ENCODE data around the gene IRAK1. TPM values are rescaled to one million over a fixed set of nuclear protein-coding genes. Genes with fewer than 3 reads are reported as not detected.
A peak's percentile ranks its signal among the peaks of the same experiment; 100 is the strongest.

The IRAK1 gene
- total RNA-seq, 2 donors from 2014 or later = 66.7 to 148 TPM

DNA sequence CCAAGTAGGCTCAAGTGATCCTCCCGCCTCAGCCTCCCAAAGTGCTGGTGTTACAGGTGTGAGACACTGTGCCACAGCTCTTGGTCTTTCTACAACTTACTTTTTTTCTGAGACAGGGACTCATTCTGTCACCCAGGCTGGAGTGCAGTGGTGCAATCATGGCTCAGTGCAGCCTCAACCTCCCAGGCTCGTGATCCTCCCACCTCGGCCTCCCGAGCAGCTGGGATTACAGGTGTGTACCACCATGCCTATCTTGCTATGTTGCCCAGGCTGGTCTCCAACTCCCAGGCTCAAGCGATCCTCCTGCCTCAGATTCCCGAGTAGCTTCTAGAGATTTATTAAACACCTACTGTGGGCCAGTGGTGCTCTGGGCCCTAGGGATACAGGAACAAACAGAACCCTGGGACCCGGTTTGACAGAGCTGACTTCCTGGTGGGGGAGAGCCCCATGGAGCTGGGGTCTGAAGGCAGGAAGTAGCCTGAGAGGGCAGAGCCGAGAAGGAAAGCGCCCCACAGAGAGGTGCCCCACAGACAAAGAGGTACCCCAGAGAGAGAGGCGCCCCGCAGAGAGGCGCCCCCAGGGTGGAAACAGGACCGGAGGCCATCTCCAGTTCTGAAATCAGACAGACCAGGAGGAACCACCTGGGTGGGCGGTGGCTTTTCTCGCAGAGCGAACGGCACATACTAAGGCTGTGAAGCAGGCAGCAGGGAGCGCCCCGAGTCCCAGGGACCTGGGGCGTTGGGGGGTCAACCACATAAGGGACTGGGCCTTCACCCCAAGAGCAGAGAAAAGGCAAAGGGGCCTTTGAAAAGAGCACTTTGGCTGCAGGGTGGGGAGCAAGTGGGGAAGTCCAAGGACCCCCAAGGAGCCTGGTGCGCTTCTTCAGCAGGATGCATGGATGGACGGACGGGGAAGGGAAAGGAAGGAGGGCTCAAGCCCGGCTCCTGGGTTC lies 5.0 kb downstream of the IRAK1 start:
- peaks cover 5% of the 10 kb centered on the region for H3K27me3 ChIP-seq
- no peaks in the 10 kb centered on the region for H3K4me1 ChIP-seq
- no peaks in the 10 kb centered on the region for H3K36me3 ChIP-seq
- no peaks in the 10 kb centered on the region for H3K9me3 ChIP-seq
- DNase-seq = no peak
- no peak overlapping the region for H3K9ac ChIP-seq (ENCODE audit: low read depth in 2 of 2, low read length in 2 of 2)
- no peak overlapping the region for H3K27ac ChIP-seq
- TF ChIP-seq, protein P1, sequence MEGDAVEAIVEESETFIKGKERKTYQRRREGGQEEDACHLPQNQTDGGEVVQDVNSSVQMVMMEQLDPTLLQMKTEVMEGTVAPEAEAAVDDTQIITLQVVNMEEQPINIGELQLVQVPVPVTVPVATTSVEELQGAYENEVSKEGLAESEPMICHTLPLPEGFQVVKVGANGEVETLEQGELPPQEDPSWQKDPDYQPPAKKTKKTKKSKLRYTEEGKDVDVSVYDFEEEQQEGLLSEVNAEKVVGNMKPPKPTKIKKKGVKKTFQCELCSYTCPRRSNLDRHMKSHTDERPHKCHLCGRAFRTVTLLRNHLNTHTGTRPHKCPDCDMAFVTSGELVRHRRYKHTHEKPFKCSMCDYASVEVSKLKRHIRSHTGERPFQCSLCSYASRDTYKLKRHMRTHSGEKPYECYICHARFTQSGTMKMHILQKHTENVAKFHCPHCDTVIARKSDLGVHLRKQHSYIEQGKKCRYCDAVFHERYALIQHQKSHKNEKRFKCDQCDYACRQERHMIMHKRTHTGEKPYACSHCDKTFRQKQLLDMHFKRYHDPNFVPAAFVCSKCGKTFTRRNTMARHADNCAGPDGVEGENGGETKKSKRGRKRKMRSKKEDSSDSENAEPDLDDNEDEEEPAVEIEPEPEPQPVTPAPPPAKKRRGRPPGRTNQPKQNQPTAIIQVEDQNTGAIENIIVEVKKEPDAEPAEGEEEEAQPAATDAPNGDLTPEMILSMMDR (IDR thresholded peaks at IDR 0.05) = no peak
- H3K4me3 ChIP-seq = no peak overlapping the region
- intact Hi-C loops (cut with DNase I) = no loop called here

DNA sequence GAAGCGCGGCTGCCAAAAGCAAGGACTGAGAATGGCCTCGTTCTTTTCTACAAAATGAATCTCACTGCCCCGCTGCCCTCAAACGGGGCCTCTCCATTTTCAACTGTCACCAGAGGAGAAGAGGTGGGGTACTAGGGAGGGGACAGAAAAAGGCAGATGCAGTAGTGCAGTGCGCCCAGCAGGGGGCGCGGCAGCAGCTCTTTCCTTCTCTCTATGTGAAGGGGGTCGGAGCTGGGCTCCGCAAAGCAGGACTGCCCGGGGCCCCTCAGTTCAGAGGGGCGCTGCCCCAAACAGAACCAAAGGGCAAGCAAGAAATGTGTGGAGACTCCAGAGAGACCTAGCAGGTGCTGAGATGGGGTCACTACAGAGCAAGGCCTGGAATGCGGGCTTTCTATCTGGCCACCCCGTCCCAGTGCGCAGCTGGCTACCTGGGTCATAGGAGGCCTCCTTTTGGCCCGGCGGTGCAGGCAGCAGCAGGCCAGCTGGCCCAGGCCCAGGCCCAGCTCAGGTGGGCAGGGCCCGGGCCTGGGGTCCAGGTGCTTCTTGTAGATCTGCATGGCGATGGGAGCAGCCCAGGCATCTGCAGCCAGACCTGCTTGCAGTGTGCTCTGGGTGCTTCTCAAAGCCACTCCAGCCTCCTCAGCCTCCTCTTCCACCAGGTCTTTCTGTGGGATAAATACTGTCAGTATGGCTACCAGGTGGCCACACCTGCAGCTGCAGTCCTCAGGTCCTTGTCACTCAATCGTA lies 5.9 kb downstream of the IRAK1 start:
- no peak overlapping the region for H3K9ac ChIP-seq (ENCODE audit: low read depth in 2 of 2, low read length in 2 of 2)
- H3K4me3 ChIP-seq = no peak overlapping the region
- intact Hi-C loops (cut with DNase I) = no loop called here
- H3K36me3 ChIP-seq = no peaks in the 10 kb centered on the region
- H3K27ac ChIP-seq = no peak overlapping the region
- peaks cover 5% of the 10 kb centered on the region for H3K27me3 ChIP-seq
- no peaks in the 10 kb centered on the region for H3K9me3 ChIP-seq
- H3K4me1 ChIP-seq = no peaks in the 10 kb centered on the region
- no peak for DNase-seq
- TF ChIP-seq, protein P1 (IDR thresholded peaks at IDR 0.05) = peak; percentile 94

DNA sequence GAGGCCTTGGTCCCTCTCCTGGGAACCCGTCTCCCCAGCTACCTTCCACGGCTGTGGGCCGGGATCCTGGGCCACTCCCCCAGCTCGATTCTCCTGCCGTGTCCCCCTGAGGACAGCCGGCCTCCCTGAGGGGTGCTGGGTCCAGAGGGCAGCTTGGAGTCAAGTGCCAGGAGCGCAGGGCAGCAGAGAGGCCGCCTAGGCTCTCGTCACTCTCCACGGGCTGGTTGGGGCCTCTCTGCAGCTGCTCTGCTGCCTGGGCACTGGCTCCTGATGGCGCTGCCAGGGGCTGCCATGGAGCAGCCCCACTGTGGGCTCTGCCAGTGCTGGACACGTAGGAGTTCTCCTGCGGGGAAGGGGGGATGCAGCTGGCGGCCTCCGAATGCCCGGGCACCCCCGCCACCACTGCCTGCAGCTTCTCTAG lies 6.7 kb downstream of the IRAK1 start:
- intact Hi-C loops (cut with DNase I) = no loop called here
- TF ChIP-seq, protein P1 (IDR thresholded peaks at IDR 0.05) = no peak
- no peaks in the 10 kb centered on the region for H3K9me3 ChIP-seq
- H3K36me3 ChIP-seq = no peaks in the 10 kb centered on the region
- peaks cover 5% of the 10 kb centered on the region for H3K27me3 ChIP-seq
- H3K27ac ChIP-seq = no peak overlapping the region
- H3K4me1 ChIP-seq = no peaks in the 10 kb centered on the region
- H3K4me3 ChIP-seq = no peak overlapping the region
- no peak for DNase-seq
- H3K9ac ChIP-seq (ENCODE audit: low read depth in 2 of 2, low read length in 2 of 2) = no peak overlapping the region

DNA sequence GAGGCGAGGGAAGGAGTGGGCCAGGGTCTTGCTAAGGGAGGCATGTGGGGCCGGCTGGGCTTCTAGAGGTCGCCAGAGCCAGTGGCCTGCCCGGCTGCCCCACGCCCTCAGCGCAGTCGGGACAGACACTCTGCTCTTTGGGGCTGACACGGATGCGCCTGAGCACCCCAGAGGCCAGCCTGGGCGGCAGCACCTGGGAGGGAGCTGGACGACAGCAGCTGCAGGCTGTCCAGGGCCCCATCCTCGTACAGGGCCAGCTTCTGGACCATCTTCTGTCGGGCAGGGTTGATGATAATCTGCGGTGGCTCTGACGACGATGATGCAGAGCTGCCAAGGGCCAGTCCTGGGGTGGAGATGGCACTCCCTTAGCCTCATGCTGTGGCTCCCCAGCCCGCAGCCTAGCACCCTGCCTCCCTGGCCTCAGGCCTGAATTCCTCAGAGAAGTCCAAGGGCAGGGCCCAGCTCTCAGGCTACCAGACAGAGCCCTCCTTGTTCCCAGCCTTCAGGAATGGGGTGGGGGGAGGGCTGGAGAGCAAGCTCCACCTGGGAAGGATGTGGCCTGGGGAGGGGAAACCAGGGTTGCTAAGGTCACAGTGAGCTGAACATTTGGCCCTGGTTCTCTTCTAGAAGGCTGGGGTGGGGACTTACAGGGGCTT lies 7.2 kb downstream of the IRAK1 start:
- H3K4me3 ChIP-seq = no peak overlapping the region
- no peaks in the 10 kb centered on the region for H3K4me1 ChIP-seq
- intact Hi-C loops (cut with DNase I) = no loop called here
- no peaks in the 10 kb centered on the region for H3K9me3 ChIP-seq
- H3K27ac ChIP-seq = no peak overlapping the region
- no peaks in the 10 kb centered on the region for H3K36me3 ChIP-seq
- H3K9ac ChIP-seq (ENCODE audit: low read depth in 2 of 2, low read length in 2 of 2) = no peak overlapping the region
- TF ChIP-seq, protein P1 (IDR thresholded peaks at IDR 0.05) = no peak
- no peak for DNase-seq
- peaks cover 5% of the 10 kb centered on the region for H3K27me3 ChIP-seq

Data from colonic mucosa (tissue), 4 donors.